ENCODE measurements around the gene RGL2.

- TF ChIP-seq CTCF (IDR thresholded peaks at IDR 0.05) (no peak), POLR2A (IDR thresholded peaks at IDR 0.05) (no peak)
Observed at GRCh38 chr6:33343953-33344611, 45.3 kb upstream of the RGL2 start.

All from tibial nerve (tissue), 3 donors.